GM12865 (cell line): Measurements from ENCODE around the gene PTPN6.

Experiments
- DNase-seq: peaks from one replicate; pipeline ENCODE4 v3.0.0; 2010; ENCODE audit warnings: low read depth
- H3K4me3 ChIP-seq: 2 replicates; pipeline ENCODE4 v1.5.1; 2011; ENCODE audit warnings: mild to moderate bottlenecking, low read depth, low read length, control low read depth
- TF ChIP-seq, protein P1 (sequence below): IDR thresholded peaks from 2 replicates; pipeline ENCODE4 v1.5.1; 2011; ENCODE audit warnings: low read length, control low read depth, low read depth, inconsistent platforms; ENCODE audit not compliant: insufficient read depth; ENCODE audit errors: missing control alignments

The PTPN6 gene

DNA sequence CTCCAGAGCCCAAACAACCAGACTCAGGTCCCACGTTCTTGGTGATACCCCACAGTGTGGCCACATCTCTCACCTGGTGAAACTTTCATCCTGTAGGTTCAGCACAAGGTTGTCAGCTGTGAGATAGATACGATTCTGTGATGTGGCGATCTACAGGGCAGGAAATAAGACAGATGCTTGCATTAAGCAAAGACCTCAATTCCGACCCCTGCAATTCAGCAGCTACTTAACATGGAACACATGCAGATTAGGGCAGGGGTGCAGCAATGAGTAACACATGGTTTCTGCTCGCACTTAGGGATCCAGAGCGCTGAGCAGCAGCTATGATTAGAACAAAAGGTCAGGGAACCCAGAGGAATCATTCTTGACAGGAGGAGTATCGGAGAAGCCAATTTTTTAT, 15.2 kb downstream of the PTPN6 start:
- DNase-seq = peak; percentile 4
- TF ChIP-seq, protein P1, sequence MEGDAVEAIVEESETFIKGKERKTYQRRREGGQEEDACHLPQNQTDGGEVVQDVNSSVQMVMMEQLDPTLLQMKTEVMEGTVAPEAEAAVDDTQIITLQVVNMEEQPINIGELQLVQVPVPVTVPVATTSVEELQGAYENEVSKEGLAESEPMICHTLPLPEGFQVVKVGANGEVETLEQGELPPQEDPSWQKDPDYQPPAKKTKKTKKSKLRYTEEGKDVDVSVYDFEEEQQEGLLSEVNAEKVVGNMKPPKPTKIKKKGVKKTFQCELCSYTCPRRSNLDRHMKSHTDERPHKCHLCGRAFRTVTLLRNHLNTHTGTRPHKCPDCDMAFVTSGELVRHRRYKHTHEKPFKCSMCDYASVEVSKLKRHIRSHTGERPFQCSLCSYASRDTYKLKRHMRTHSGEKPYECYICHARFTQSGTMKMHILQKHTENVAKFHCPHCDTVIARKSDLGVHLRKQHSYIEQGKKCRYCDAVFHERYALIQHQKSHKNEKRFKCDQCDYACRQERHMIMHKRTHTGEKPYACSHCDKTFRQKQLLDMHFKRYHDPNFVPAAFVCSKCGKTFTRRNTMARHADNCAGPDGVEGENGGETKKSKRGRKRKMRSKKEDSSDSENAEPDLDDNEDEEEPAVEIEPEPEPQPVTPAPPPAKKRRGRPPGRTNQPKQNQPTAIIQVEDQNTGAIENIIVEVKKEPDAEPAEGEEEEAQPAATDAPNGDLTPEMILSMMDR = no peak

DNA sequence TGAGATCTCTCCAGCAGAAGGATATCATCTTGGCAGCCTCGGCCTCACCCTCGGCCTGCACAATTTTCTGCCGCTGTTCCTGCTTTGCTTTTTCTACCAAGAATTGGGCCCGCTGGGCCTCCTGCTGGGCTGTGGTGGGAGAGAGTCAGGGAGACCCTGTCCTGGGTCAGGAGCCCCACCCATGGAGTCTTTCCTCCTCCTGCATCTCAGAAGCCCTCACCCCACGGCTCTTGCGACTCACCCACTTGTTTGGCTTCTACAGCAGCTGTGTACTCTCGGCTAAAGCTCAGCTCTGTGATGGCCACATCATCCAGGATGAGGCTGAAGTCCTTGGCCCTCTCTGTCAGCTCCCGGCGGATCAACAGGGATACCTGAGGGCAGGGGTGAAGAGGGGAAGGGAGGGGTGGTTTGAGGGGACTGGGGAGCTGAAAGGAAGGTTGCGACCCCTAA, 16.5 kb downstream of the PTPN6 start:
- no peak overlapping the region for H3K4me3 ChIP-seq
- TF ChIP-seq, protein P1 = no peak

More for the DNA sequence above, 15.2 kb downstream of the PTPN6 start:
- H3K4me3 ChIP-seq = no peak overlapping the region

DNA sequence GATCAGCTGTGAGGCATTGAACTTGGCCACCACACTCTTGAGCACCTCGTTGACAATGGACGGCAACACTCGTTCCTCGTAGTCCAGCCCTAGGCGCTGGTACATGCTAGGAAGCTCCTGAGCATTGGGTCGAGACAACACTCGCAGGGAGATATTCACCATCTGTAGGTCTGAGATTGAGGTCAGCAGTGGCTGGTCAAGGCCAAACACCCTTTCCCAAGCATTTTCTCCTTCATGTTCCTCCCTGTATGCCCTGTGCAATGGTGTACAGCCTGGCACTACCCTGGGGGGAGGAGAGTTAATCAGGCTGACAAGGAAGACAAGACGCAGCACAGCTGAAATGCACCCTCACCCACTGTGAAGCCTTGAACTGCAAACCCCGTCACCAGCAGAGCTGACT, 17.3 kb downstream of the PTPN6 start:
- H3K4me3 ChIP-seq = peak overlapping the region; percentile 70
- DNase-seq = no peak
- TF ChIP-seq, protein P1 = no peak

More for the DNA sequence above, 16.5 kb downstream of the PTPN6 start:
- DNase-seq = no peak

DNA sequence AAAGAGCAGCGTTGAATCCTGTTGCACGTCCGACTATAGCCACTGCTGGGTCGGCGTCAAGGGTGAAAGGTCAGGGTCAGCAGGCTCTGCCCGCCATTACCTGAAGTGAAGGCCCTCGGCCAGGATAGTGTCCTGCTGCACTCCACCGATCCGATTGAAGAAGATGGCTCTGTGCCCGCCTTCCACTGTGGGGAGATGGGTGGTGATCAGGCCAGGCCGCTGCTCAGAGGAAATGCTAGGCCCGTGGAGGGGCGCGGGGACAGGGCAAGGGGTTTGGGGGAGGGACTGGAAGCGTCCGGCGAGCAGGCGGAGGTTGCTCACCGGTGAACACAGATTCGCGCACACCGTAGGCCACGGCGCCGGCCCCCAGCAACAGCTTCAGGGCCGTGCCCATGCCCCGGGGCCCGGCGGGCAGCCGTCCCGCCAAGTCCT, 19.0 kb downstream of the PTPN6 start:
- TF ChIP-seq, protein P1 = no peak
- DNase-seq = peak; percentile 43
- H3K4me3 ChIP-seq = peak overlapping the region; percentile 70

DNA sequence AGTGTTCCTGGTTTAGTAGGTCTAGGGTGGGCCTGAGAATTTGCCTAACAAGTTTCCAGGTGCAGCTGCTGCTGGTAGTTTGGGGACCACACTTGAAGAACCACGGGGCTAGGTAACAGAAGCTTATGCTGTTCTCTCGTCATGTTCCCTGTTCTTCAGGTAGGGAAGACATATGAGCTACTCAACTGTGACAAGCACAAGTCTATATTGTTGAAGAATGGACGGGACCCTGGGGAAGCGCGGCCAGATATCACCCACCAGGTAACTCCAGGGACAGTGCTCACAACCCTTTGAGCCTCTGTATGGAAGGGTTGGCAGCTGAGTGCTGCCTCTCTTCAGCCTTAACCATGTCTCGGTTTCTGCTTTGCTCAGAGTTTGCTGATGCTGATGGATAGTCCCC, 23.0 kb downstream of the PTPN6 start:
- TF ChIP-seq, protein P1 = no peak
- no peak overlapping the region for H3K4me3 ChIP-seq
- no peak for DNase-seq

DNA sequence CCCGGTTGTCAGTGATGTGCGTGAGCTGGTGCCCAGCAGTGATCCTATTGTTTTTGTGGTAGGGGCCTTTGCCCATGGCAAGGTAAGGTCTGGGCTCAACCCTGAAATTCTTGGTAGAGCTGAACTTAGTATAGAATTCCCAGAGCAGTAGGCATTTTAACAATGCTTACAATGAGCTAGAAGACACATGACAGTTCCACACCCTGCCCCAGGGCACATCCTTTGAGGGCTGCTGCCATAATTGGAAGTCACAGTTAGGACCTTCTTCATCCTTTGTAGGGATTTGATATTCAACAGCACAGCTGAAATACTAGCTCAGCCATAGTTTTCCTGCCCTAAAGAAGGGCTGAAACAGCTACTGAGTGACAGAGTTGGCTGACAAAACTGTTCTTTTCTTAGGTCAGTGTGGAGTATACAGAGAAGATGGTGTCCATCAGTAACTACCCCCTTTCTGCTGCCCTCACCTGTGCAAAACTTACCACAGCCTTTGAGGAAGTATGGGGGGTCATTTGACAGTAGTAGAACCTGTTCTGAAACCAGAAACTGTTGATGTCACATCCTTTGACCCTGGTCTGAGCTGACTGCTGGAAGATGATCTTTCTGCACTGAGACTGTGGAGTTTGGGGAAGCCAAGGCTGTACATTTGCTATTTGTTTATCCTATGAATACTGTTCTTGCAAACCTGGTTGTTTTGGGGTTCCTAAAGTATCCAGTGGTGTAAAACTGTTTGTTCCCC, 24.3 kb downstream of the PTPN6 start:
- peak; percentile 36 for DNase-seq
- no peak overlapping the region for H3K4me3 ChIP-seq
- TF ChIP-seq, protein P1 = no peak

DNA sequence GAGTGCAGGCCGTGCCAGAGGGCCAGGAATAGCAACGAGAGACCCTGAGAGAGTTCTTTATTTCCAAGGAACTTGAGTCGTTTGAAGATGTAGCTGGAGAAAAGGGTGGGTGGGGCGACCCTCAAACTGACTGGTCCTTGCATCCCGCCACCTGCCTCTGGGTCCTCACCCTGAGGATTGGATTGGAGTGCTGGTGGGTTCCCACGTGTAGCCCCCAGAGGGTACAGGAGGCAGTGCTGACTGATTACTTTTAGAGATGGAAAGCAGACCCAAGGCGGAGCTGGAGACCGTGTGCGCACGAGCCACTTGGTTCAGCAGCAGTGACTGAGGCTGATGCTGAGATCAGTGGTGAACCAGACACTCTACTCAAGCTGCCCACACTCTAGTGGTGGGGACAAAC, 26.5 kb downstream of the PTPN6 start:
- DNase-seq = no peak
- no peak overlapping the region for H3K4me3 ChIP-seq
- TF ChIP-seq, protein P1 = no peak
